Gastrocnemius medialis (tissue), 4 donors: ENCODE results near the gene SH3GL2.

Experiments
- POLR2A ChIP-seq, 2 donors: fragments of 450-650 bp; IDR thresholded peaks; one replicate each; pipeline ENCODE4 v1.6.1; 2017; ENCODE audit warnings: antibody characterized with exemption in 2 of 2, mild to moderate bottlenecking in 2 of 2, moderate library complexity in 2 of 2
- TF ChIP-seq, protein P1 (sequence below), 5 experiments: fragments of 450-650 bp in 3 of 5; fragments of 200-600 bp in 2 of 5; sonication (generic) in 2 of 5; IDR thresholded peaks in 4 of 5; conservative IDR thresholded peaks in 1 of 5; 1 replicate in 4 of 5; 2 replicates in 1 of 5; pipeline ENCODE4 v1.5.1; 2016 to 2019; ENCODE audit warnings: antibody characterized with exemption in 5 of 5, mild to moderate bottlenecking in 3 of 5, moderate library complexity in 3 of 5

DNA sequence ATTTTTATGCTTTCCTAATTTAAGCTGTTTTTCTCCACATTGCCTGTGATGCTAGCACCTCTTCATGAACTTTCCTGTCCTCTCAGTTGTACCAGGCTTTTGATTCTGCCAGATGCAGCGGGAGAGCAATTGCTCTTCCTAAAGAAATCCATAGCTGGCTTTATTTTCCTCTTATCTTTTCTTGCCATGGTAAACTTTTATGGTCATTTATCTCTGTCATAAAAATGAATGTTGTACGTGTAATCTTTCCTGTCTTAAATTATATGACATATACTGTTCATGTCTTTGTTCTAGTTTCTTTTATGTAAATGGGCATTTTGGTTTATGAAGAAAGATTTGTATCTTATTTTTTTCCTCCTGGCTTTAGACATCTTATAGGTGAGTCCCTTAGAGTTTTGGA, 127.5 kb downstream of the SH3GL2 start:
- TF ChIP-seq, protein P1, sequence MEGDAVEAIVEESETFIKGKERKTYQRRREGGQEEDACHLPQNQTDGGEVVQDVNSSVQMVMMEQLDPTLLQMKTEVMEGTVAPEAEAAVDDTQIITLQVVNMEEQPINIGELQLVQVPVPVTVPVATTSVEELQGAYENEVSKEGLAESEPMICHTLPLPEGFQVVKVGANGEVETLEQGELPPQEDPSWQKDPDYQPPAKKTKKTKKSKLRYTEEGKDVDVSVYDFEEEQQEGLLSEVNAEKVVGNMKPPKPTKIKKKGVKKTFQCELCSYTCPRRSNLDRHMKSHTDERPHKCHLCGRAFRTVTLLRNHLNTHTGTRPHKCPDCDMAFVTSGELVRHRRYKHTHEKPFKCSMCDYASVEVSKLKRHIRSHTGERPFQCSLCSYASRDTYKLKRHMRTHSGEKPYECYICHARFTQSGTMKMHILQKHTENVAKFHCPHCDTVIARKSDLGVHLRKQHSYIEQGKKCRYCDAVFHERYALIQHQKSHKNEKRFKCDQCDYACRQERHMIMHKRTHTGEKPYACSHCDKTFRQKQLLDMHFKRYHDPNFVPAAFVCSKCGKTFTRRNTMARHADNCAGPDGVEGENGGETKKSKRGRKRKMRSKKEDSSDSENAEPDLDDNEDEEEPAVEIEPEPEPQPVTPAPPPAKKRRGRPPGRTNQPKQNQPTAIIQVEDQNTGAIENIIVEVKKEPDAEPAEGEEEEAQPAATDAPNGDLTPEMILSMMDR (IDR thresholded peaks at IDR 0.05 in 4 of 5, conservative IDR thresholded peaks at IDR 0.05 in 1 of 5), result no peak
- no peak for TF ChIP-seq POLR2A (IDR thresholded peaks at IDR 0.05)
